GM21723 (cell line): ENCODE data around the gene CRTAC1.
A peak's percentile ranks its signal among the peaks of the same experiment; 100 is the strongest.

Experiments used
- ATAC-seq: cut with Tn5 transposase; IDR thresholded peaks from one replicate; pipeline ENCODE4 v1.9.1; 2021; ENCODE audit warnings: mild to moderate bottlenecking, moderate library complexity; ENCODE audit not compliant: unreplicated experiment

CRTAC1 gene

DNA sequence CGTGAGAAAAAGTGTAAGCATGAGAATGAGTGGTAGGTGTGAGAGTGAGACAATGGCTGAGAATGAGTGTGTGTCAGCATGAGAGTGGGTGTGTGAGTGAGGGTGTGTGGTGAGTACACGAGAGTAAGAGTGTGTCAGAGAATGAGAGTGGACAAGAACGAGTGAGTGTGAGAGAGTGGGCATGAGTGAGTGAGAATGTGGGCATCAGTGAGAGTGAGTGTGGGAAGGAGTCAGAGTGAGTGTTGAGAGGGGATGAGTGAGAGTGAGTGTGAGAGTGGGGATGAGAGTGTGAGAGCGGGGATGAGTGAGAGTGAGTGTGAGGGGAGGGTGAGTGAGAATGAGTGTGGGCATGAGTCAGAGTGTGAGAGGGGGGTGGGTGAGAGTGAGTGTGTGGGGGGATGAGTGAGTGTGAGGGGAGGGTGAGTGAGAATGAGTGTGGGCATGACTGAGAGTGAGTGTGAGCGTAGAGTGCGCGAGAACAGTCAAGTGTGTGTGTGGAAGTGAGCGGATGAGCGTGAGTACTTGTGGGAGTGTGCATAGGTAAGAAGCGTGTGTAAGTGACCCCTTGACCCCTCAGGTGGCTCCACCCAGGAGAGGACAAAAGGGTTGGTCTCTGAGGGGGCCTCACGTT, 105.0 kb downstream of the CRTAC1 start:
- ATAC-seq, result no peak

DNA sequence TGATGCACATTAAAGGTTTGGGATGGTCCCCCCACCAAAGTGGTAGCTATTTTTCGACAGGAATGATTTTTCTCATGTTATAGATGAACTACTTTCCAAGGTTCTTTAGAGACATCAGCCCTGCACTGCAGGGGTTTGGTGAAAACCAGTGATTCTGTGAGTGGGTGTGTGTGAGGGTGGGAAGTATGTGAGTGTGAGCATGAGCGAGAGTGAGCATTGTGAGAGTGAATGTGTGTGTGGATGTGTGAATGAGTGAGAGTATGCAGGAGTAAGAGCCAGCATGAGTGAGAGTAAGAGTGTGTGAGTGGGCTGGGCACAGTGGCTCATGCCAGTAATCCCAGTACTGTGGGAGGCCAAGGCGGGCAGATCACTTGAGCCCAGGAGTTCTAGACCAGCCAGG, 105.7 kb downstream of the CRTAC1 start:
- no peak for ATAC-seq

DNA sequence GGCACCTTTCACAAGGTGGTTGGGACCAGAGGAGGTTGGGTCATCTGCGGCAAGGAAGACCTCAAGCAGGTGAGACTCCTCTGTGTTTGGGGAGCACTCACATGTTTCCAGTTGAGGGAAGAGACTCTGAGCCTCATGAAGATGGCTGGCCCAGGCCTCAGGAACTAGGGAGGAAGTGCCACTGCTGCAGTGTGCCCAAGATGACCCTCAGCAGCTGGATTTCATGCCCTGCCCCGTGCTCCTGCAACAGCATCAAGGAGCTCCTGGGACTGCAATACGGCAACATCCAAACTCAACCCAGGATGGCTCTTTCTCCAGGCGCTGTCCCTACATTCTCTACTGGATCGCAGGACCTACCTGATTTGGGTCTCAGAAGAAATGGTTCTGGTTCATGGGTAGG, 106.9 kb downstream of the CRTAC1 start:
- ATAC-seq, result no peak

DNA sequence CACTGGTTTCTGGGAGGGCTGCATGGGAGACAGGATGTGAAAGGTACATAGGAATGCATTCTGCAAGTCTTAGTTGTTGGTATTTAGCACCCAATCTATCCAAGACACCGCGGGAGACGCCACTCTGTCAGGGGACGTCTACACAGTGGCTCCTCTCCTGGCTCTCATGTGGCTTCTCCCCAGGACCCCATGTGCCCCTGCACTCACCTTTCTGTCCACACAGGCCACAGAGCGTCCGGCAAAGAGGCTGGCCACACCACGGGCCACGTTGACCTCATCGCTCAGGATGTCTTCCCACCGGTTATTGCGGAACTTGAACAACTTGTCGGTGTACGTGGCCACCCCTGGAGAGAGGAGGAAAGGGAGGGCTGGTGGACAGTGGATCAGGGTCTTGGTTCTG, 107.4 kb downstream of the CRTAC1 start:
- ATAC-seq, result no peak

DNA sequence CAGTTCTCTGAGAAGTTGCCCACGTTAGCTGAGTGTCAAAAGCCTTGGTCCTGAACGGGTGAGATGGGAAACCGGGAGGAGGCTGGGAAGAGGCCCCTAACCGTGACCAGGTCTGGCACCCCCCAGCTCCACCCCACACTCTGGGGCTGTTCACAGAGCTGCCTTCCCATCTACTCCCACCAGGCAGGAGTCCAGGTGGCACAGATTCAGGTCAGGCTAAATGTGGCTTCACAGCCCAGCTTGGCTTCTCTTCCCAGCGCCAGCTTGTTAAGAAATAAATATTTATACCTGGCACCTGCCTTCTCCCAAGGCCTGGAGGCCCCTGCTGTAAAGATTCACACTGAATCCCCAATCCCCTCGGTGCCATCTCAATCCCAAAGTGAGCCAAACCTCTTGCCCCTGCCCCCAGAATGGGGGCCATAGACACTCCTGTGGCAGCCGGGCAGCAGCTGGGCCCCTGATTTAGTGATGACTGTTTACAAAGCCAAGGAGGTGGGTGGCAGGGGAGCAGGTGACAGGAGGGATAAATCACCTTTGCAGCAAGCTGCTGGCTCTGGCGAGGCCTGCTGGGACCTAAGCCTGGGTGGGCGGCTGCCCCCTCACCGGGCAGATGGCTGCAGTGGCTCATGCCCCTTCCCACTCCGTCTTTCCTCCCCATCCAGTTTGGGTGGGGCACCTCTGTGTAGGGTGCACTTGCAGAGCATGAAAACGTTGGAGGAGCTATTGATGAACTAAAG, 108.2 kb downstream of the CRTAC1 start:
- ATAC-seq, result no peak

DNA sequence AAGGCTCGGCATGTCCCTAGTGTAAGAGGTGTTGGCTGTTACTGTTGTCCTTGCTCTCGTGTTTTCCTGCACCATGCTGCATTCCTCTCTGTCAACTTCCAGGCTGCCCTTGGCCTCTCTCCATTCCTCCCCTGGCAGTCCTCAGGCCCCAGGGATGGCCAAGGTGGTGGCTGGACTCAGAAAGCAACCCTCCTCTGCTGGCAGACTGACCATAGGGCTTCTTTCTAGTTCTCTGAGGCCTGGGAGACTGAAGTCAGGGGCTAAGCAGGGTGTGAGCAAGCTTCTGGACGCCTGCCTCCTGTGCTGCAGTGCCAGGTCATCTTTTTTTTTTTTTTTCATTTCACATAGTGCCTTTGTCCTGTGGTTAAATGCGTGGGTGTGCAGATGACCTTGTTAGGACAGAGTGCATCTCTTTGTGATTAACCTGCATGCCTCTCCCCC, 108.8 kb downstream of the CRTAC1 start:
- no peak for ATAC-seq

DNA sequence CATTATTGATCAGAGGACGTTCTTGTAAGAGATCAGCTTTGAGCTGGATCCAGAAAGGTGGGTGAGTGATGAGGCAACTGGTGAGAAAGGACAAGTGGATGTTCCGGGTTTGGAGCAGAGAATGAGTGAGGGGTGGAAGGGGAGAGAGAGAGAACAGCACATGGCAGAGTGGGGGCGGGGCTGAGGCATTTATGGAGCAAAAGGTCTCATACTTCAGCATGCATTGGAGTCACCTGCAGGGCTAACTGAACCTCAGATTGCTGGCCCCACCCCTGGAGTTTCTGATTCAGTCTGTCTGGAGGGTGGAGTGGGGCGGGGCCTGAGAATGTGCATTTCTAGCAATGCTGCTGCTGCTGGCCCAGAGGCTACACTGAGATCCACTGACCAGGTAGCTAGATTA, 109.6 kb downstream of the CRTAC1 start:
- ATAC-seq, result no peak

DNA sequence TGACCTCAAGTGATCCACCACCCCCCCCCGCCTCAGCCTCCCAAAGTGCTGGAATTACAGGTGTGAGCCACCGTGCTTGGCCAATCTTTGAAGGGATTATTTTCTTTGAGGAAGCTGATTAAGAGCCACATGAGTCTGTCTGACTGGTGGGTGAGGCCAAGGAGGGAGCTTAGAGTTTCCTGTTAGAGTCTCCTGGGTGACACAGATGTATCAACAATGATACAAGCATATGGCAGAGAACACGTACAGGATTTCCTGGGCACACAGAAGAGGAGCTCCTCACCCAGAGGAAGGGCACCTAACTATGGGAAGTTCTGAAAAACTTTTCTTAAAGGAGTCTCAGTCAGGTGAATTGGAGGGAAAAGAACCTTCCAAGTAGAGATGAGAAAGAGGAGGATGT, 111.4 kb downstream of the CRTAC1 start:
- ATAC-seq, result no peak

DNA sequence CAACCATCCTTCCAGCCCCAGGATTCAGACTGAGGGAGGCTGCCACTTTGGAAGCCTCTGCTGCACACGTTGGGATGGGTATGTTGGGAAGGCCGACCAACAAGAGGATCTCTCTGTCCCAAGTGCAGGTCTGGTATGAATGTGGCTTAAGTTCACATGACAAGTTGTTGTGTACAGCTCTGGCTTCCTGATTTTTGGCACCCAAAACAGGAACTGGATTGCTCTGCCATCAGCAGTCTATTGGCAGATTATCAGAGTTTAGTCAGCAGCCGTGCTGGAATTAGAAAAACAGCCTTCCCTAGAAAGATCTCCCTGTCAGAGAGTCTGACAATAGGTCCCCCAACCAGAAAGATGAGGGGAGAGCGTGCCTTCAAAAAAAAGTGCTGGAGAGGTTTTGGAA, 113.8 kb downstream of the CRTAC1 start:
- ATAC-seq, result no peak

DNA sequence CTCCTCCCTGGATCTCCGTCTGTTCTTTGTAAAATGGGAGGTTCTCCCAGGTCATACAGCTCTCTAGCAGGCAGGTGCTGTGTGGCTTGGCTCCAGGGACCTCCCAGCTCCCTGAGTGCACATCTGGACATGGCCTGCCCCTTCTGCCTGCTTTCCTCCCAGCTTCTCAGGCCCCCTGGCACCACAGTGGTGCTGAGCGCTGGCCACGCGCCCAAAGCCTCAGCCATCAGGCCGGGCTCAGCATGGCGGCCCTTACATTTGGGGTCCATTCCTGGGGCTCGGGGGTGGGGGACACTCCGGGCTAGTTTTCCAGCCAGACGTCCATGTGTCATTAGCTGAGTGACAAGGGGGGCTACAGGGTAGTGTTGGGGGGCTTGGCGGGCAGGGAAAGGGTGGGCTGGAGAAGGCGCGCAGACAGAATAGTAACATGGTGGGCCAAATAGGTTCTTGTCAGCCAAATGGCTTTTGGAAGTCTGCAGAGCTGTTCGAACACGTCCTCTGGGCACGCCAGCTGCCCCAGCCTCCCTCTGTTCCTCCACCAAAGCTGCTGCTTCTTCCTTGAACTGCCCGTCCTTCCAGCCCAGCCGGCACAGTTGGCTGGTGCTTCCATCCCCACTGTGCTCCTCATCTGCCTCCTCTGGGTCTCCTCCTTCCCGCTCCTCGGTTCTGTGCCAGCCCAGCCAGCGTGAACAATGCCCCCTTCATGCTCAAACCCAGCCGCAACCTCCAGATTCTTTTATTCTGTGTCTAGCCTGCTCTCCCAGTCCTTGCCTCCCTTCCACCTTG, 114.9 kb downstream of the CRTAC1 start:
- ATAC-seq, result no peak

DNA sequence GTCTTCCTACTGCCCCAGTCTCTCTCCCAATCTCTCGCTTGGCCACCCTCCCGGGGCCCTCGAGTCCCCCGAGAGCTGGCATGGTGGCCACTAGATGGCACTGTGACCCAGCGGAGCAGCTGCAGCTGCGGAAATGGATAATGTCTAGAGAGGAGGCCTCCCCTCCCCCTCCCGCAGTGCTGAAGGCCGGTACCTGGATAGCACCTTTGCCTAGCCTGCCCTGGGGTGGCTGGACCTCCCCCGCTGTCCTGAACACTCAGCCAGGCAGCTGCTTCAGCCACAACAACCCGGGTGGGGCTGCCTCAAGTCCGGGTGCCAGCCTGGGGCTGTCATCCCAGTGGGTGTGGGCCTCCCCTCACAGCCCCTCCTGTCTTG, 115.6 kb downstream of the CRTAC1 start:
- ATAC-seq, result peak; percentile 73

DNA sequence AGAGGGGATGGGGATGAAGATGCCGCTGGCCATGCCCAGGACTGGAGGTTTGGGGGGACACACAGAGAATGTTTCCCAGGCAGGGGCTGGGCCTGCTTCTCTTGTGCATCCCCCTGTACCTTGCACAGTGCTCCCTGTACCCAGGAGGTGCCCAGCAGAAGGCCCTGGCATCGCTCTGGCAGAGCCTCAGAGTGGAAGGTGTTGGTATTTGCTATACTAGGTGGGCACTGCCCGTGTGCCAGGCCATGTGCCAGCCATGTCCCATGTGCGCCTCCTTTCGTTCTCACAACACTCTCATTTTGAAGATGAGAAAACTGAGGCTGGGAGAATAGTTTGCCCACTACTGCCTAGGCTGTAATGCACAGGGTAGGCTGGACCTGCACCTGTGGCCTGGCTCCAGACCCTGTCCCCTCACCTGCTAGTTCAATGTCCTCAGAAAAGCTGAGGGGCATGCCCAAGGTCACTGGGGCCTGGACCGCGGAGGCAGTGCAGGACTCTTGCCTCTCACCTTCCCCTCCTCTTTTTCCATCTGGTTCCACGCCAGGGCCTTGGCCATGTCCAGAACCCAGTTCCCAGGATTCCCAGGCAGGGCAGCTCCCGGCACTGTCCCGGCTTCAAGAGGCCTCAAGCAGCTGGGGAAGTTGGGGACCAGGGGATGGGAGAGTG, 116.1 kb downstream of the CRTAC1 start:
- no peak for ATAC-seq

DNA sequence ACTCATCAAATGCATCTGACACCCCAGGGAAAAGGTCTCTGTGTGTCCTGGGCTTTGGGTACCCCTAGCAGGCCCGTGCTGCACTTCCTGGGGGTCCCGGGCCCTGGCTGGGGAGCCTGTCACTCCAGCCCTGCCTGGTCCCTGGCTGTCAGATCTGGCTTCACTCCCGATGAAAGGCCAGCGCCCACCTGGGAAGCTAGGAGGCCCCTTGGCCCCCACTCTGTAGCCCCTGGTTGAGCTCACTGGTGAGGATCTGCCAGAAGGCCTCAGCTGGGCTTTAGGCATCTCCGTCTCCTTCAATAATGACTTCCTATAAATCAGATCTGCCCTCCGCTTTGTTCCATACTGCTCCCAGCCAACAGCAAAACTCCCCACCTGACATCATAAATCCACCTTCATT, 116.8 kb downstream of the CRTAC1 start:
- no peak for ATAC-seq

DNA sequence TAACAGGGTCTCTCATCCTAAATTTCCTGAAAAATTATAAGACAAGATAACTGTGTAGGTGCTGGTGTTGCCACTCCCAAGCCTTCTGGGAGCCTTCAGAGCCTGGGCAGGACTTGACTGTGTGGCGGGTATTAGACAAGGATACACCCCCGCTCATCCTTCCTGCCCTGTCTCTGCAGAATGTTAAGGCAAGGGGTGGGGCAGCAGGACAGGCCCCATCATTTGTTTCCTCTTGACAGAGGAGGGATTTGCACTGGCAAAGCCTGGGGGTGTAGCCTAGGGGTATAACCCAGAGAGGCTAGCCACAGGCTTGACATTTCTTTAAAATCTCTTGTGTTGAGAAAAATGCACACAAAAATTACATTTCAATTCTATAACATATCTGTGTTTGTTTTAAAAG, 117.2 kb downstream of the CRTAC1 start:
- ATAC-seq, result no peak

DNA sequence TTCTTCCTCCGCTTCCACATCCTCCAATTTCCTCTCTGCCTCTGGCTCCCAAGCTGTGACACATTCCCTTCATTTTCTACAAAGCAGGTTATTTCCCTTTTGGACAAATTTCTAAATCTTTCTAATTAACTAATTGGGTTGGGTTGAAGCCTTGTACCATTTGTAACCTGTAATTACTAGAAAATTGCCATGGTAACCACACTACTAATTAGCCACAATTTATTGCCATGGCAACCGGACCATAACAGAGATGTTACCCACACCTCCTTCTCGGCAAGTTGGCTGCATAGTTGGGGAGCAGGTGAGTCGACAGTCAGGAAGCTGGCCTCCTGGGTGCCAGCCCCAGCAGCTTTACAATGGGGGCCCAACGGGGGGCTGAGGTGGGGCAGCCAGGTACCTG, 119.2 kb downstream of the CRTAC1 start:
- ATAC-seq, result no peak

DNA sequence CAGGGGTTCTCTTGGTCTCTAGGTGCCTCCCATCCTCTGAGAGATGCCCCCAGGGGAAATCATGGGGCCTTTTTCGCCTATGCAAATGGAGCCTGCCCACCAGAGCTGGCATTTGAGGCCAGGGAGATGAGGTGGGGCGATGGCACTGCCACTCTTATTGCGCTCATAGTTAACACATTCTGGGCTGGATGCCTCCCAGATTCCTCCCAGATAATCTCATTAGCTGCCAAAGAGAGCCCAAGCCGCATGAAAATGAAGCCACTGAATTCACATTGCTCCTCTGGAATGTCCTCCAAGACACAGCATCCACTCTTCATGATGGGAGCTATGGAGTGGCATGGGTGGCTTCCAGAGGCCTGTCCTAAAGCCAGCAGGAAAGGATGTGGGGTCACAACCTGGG, 119.8 kb downstream of the CRTAC1 start:
- no peak for ATAC-seq

DNA sequence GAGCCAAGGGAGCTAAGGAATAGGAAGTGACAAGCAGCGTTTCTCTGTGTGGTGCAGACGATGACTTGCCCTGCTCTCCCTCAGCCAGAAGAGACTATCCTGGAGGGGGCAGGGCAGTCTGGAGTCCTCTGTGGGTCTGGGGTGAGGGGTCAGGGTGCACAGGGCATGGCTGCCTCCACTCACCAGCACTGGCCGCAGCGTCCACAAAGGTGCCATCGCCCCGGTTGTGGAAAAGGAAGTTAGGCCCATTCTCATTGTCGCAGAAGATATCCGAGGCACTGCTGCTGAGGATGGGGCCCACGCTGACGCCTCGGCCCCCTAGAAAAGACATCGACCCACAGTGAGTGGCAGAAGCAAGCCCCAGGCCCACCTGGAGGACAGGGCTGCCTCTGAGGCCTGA, 122.6 kb downstream of the CRTAC1 start:
- no peak for ATAC-seq

DNA sequence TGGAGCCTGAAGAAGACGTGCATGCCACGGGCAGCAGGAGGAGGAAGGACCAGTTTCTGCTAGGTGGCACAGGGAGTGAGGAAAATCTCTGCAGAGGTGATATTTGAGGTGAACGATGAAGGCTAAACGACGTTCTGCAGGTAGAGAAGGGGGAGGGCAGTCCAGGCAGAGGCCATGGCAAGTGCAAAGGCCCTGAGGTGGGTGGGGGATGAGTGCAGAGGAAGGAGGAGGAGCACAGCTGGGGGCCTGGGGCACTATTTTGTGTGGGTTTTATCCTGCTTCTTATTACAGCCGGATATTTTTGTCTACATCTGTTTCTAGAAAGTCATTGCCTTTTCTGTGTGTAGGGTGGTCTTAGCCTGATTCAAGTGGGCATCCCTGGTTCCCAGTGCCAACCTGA, 123.2 kb downstream of the CRTAC1 start:
- ATAC-seq, result no peak

DNA sequence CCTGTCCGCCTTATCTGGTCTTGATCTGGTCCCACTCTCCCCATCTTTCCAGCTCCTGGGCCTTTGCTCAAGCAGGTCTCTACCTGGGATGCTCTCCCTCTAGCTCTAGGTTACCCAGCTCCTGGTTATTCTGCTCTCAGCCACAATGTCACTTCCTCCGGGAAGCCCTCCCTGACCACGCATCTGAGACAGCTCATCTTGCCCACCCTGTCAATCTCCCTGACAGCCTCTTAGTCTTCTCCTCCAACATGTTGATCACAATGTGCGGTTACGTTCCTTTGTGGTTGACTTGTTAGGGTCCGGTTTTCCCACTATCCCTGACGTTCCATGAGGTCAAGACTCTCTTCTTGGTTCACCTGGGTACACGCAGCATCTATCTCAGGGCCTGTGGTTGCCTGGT, 125.1 kb downstream of the CRTAC1 start:
- ATAC-seq, result no peak

DNA sequence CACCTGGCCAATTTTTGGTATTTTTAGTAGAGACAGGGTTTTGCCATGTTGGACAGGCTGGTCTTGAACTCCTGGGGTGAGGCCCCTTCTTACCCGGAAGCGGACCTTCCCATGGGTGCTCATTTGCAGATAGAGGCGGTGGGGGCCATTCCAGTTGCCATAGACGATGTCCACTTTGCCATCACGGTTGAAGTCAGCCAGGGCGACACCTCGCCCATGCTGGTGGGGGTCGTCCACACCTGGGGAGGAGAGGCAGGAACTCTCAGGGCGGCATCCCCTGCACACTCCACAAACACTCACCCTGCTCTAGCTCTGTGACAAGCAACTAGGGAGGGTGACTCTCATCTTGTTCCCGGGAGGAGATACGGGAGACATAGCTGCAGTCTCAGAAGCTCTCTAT, 125.8 kb downstream of the CRTAC1 start:
- no peak for ATAC-seq

DNA sequence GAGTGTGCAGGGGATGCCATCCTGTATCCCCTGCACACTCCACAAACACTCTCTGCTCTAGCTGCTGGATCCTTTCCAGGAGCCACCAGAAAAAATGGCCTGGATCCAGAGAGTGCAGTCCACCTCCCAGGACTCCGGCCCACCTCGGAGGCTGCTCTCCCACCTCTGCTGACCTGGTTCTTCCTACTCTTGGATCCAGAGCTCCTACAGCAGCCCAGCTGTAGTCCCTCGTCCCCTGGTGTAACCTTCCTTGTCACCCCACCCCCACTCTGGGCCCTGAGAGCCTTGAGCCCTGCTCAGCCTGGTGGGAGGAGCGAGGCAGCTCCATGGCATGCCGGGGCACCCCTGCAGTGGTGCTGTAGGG, 126.4 kb downstream of the CRTAC1 start:
- ATAC-seq, result no peak
